Adipocyte (in vitro differentiated cells): ENCODE data around the gene ITGB2.
A peak's percentile ranks its signal among the peaks of the same experiment; 100 is the strongest.

Source experiments
- DNase-seq: peaks from one replicate; pipeline ENCODE4 v3.0.0-alpha.2; 2015; ENCODE audit warnings: low read depth
- H3K27me3 ChIP-seq: replicated peaks from 2 replicates; pipeline ENCODE4 v1.7.0; 2013; ENCODE audit warnings: mild to moderate bottlenecking, low read length, moderate library complexity; ENCODE audit not compliant: control insufficient read depth, insufficient read depth
- H3K36me3 ChIP-seq: 2 replicates; pipeline ENCODE4 v1.7.0; 2013; ENCODE audit warnings: low read length, mild to moderate bottlenecking, moderate library complexity; ENCODE audit not compliant: control insufficient read depth, insufficient read depth, severe bottlenecking
- H3K4me1 ChIP-seq: 2 replicates; pipeline ENCODE4 v1.7.0; 2013; ENCODE audit warnings: mild to moderate bottlenecking, low read length, moderate library complexity; ENCODE audit not compliant: control insufficient read depth, insufficient read depth
- H3K4me3 ChIP-seq: 2 replicates; pipeline ENCODE4 v1.7.0; 2013; ENCODE audit warnings: mild to moderate bottlenecking, low read length, moderate library complexity
- H3K9ac ChIP-seq: 2 replicates; pipeline ENCODE4 v1.7.0; 2013; ENCODE audit warnings: mild to moderate bottlenecking, low read length, moderate library complexity
- H3K9me3 ChIP-seq: 2 replicates; pipeline ENCODE4 v1.7.0; 2013; ENCODE audit warnings: mild to moderate bottlenecking, low read length, moderate library complexity; ENCODE audit not compliant: control insufficient read depth

The ITGB2 gene

DNA sequence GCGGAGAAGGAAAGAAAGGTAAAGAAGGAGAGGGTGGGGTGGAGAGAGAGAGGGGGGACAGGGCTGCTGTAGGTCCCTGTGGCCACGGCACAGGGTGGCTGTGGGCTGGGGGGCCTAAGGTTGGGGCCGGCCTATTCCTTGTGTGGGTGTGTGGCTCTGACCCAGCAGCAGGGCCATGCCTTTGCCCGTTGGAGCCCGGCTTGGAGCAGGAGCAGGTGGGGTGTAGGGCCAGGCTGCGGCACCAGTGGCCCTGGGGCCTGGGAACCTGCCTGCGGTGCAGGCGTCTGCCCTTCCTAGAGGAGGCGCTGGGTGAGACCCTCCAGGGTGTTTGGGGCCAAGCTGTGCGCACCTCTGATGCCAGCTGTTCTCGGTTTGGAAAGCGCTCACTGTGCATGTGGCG, 83.2 kb downstream of the ITGB2 start:
- no peaks in the 10 kb centered on the region for H3K36me3 ChIP-seq
- DNase-seq, result no peak
- H3K4me1 ChIP-seq, result peaks cover 6% of the 10 kb centered on the region
- H3K9ac ChIP-seq, result no peak overlapping the region
- no peaks in the 10 kb centered on the region for H3K9me3 ChIP-seq
- peaks cover 13% of the 10 kb centered on the region for H3K27me3 ChIP-seq
- no peak overlapping the region for H3K4me3 ChIP-seq

DNA sequence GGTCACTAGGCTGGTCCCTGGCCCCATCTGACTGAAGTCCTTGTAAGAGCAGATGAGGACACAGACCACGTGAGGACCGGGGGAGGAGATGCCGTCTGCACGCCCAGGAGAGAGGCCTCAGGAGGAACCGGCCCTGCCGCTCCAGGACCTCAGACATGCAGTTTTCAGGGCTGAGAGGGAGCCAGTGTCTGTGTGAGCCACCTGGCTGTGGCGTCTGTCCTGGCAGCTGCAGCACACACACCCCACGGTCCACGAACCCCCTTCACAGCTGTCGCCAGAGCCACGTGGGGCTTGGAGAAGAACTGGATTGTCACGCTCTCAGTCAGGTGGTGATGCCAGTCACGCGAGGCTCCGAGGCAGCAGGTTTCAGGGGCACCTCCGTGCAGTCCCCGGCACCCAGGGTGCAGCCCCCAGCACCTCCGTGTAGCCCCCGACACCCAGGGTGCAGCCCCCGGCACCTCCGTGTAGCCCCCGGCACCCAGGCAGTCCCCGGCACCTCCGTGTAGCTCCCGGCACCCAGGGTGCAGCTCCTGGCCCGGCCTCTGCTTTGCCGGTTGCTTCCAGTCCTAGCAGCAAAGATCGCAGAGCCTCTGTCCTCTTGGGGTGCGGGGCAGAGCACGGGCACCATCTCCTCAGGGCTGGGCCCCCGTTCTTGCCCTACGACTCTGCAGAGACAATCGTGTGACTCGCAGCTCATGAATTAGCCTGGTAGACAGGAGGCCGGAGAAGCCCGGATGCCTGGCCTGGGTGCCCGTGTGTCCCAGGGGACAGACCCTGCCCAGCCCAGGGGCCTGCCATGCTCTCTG, 83.8 kb downstream of the ITGB2 start:
- Histone ChIP-seq H3K4me3 (no peak overlapping the region), H3K4me1 (peaks cover 6% of the 10 kb centered on the region), H3K9ac (no peak overlapping the region), H3K9me3 (no peaks in the 10 kb centered on the region), H3K27me3 (peaks cover 7% of the 10 kb centered on the region), H3K36me3 (no peaks in the 10 kb centered on the region)
- peak; percentile 17 for DNase-seq

DNA sequence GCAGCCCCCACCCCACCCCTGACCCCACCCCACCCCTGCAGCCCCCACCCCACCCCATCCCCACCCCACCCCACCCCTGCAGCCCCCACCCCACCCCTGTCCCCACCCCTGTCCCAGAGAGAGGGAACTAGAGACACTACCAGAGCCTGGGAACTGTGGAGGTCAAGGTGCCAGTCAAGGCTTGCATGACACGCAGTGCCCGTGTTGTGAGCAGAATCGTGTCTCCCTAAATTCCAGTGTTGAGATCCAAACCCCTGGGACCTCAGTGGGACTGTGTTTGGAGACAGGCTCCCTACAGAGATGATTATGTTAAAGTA, 84.4 kb downstream of the ITGB2 start:
- no peak for DNase-seq
- Histone ChIP-seq H3K27me3 (peaks cover 7% of the 10 kb centered on the region), H3K36me3 (no peaks in the 10 kb centered on the region), H3K9me3 (no peaks in the 10 kb centered on the region), H3K4me1 (peaks cover 6% of the 10 kb centered on the region), H3K4me3 (no peak overlapping the region), H3K9ac (no peak overlapping the region)
